ENCODE measurements around the gene LNX1.

LNX1 gene

GRCh38 chr4:53529025-53529424 lies 62.3 kb downstream of the LNX1 start:
- H3K4me1 ChIP-seq = peaks cover 0 to 7% (median 6%) of the 10 kb centered on the region in 4 donors
- no peak for DNase-seq
- no peak overlapping the region for H3K4me3 ChIP-seq
- no peak for TF ChIP-seq CTCF (IDR thresholded peaks at IDR 0.05)
- intact Hi-C loops (cut with DNase I; ENCODE audit: low total_unique reads) = no loop called here
- H3K27me3 ChIP-seq = no peaks in the 10 kb centered on the region
- H3K36me3 ChIP-seq = no peaks in the 10 kb centered on the region
- no peaks in the 10 kb centered on the region for H3K9me3 ChIP-seq
- H3K27ac ChIP-seq = no peak overlapping the region

GRCh38 chr4:53527930-53528329 lies 63.4 kb downstream of the LNX1 start:
- no peak for TF ChIP-seq CTCF (IDR thresholded peaks at IDR 0.05)
- no peaks in the 10 kb centered on the region for H3K9me3 ChIP-seq
- H3K4me3 ChIP-seq = no peak overlapping the region
- DNase-seq = no peak
- H3K27ac ChIP-seq = no peak overlapping the region
- intact Hi-C loops (cut with DNase I; ENCODE audit: low total_unique reads) = no loop called here
- no peaks in the 10 kb centered on the region for H3K36me3 ChIP-seq
- H3K27me3 ChIP-seq = no peaks in the 10 kb centered on the region
- peaks cover 0 to 6% (median 5%) of the 10 kb centered on the region in 4 donors for H3K4me1 ChIP-seq

- Histone ChIP-seq H3K27ac (no peak overlapping the region), H3K4me1 (peaks cover 0 to 2% (median 0%) of the 10 kb centered on the region in 4 donors), H3K36me3 (no peaks in the 10 kb centered on the region), H3K9me3 (no peaks in the 10 kb centered on the region), H3K4me3 (no peak overlapping the region), H3K27me3 (no peaks in the 10 kb centered on the region)
- intact Hi-C loops (cut with DNase I; ENCODE audit: low total_unique reads) = no loop called here
- no peak for TF ChIP-seq CTCF (IDR thresholded peaks at IDR 0.05)
- no peak for DNase-seq
Observed at GRCh38 chr4:53527326-53527725, 64.0 kb downstream of the LNX1 start.

GRCh38 chr4:53522334-53522733 lies 69.0 kb downstream of the LNX1 start:
- intact Hi-C loops (cut with DNase I; ENCODE audit: low total_unique reads) = no loop called here
- Histone ChIP-seq H3K27me3 (no peaks in the 10 kb centered on the region), H3K4me3 (no peak overlapping the region), H3K9me3 (no peaks in the 10 kb centered on the region), H3K36me3 (no peaks in the 10 kb centered on the region), H3K4me1 (no peaks in the 10 kb centered on the region), H3K27ac (no peak overlapping the region)
- DNase-seq = no peak
- TF ChIP-seq CTCF (IDR thresholded peaks at IDR 0.05) = no peak

GRCh38 chr4:53520116-53520515 lies 71.2 kb downstream of the LNX1 start:
- intact Hi-C loops (cut with DNase I; ENCODE audit: low total_unique reads) = no loop called here
- no peaks in the 10 kb centered on the region for H3K27me3 ChIP-seq
- no peak for TF ChIP-seq CTCF (IDR thresholded peaks at IDR 0.05)
- no peak overlapping the region for H3K4me3 ChIP-seq
- H3K36me3 ChIP-seq = no peaks in the 10 kb centered on the region
- DNase-seq = no peak
- no peak overlapping the region for H3K27ac ChIP-seq
- H3K9me3 ChIP-seq = no peaks in the 10 kb centered on the region
- H3K4me1 ChIP-seq = no peaks in the 10 kb centered on the region

GRCh38 chr4:53518807-53519206 lies 72.5 kb downstream of the LNX1 start:
- Histone ChIP-seq H3K4me3 (no peak overlapping the region), H3K36me3 (no peaks in the 10 kb centered on the region), H3K27ac (no peak overlapping the region), H3K4me1 (no peaks in the 10 kb centered on the region), H3K27me3 (no peaks in the 10 kb centered on the region), H3K9me3 (no peaks in the 10 kb centered on the region)
- no peak for DNase-seq
- intact Hi-C loops (cut with DNase I; ENCODE audit: low total_unique reads) = no loop called here
- TF ChIP-seq CTCF (IDR thresholded peaks at IDR 0.05) = no peak

Data from tibial artery (tissue), 4 donors.